Fibroblast of skin of scalp (primary cell): ENCODE data around the gene APBA3.

Experiments used
- DNase-seq: peaks from one replicate; pipeline ENCODE4 v3.0.0-alpha.2; 2013

The APBA3 gene

DNA sequence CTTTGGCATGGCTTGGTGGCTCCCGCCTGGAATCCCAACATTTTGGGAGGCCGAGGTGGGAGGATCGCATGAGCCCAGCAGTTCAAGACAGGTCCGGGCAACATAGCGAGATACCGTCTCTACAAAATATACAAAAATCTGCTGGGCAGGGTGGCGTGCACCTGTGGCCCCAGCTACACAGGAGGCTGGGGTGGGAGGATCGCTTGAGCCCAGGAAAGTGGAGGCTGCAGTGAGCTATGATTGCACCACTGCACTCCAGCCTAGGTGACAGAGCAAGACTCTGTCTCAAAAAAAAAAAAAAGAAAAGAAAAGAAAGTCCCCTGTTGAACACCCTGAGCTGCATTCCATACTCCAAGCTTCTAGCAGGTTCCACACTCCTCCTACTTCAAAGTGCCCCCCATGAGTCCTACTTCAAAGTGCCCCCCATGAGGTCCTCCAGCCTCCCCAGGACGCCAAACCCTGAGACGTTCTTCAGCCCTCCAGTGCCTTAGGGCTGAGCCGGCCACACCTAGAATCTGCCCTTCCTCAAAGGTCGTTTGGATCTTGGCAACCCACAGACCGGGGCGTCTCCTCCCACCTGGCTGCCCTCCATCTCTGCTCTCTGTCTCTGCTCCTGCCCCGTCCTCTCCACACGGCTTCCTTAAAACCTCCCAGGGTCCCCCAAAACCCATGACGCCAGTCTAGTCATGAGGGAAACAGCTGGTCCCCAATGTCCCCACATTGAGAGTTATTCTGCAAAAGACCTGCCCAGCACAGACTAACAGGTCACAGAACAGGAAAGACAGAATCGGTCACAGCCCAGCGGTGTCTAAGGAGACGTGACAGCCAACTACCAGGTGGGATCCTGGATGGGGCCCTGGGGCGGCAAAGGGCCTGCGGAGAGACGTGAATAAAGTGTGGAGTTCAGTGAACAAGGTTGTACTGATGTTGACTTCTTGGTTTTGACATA is 48.6 kb downstream of the APBA3 start:
- DNase-seq = no peak

DNA sequence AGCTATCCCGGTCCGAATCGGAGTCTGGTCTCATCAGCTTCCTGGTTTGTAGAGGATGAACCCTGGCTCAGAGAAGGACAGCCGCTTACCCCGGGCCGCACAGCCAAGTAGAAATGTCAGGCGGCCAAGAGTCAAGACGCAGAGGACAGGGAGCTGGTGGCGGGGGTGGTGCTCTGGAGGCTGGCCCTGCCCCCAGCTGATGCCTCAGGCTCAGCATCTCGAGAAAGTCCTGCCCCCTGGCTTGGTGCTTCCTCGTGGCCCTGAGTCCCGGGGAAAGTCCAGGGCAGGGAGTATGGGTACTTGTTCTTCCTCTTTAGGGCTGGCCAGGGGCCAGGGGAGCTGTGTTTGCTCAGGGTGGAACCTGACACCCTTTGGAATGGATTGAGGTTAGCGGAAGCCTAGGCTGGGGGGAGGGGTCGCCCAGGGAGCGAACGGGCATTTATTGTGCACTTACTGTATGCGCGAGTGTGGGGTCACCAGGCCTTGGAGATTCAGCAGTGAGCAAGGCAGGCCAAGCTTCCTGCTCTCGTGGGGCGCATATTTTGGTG is 51.2 kb downstream of the APBA3 start:
- DNase-seq = peak; percentile 43

DNA sequence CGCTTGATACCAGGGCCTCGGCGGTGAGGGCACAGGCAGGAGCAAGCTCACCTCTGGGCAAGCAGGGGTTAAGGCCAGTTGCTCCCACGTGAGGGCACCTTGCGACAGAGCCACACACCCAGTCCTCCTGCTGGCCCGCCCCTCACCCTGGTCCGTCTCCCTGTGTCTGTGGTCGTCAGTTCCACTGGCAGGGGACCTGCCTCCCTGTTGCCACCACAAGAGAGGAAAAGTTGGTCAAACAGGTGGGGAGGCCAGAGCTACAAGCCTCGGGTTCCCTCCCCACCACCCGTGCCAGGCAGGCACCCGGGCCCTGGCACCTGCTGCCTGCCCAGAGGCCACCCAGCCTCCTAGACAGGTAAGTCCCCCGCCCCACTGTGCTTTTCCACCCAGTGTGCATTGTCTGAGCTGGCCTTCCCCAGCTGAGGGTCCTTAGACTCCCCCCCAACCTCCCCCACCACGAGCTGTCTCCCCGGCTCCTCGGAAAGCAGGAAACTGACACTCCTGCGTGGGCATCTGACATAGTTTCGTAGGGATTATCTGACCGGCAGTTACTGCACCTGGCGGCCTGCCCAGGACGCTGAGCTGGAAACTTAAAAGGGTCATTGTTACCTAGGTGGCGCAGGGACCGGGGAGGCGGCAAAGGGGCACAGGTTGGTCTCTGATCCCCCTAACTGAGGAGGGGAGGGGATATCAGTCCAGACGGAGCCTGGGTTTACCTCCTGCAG is 53.1 kb downstream of the APBA3 start, which contains the start of gene TJP3:
TJP3 (plus strand) TSS at position 178 of the 725 bp plus-strand sequence. CDS start 20,049 bp downstream, outside the sequence.
- no peak for DNase-seq

DNA sequence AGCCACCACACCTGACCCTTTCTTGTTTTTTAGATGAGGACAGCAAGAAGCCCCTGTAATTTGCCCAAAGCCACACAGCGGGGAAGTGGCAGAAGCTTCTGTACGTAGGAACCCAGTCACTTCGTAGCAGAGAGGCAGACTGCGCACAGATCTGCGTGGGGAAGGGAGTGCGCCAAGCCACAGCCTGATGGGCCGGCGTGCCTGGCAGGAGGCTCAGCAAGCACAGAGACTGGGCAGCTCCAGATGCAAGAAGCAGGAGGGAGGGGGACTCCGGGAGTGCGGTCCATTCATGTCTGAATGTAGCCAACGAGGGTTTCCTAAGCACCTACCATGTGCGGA is 53.7 kb downstream of the APBA3 start:
- DNase-seq = no peak

DNA sequence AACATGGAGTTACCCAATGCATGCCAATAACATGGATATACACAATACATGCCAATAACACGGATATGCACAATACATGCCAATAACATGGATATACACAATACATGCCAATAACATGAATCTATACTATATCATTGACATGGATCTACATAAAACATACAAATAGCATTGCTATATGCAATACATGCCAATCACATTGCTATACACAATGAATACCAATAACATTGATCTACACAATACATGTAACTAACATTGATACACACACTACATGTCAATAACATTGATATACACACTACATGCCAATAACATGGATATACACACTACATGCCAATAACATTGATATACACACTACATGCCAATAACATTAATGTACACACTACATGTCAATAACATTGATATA is 60.3 kb downstream of the APBA3 start:
- DNase-seq = no peak
